Posterior vena cava (tissue), 2 donors: ENCODE results near the gene MAN1C1. TPM values are rescaled to one million over a fixed set of nuclear protein-coding genes. Genes with fewer than 3 reads are reported as not detected.

Experiments used
- DNase-seq: peaks from one replicate; pipeline ENCODE4 v3.0.0-alpha.2; 2020; ENCODE audit warnings: low spot score
- intact Hi-C, 2 donors: fragments of 100-400 bp; cut with DNase I; formaldehyde crosslinking; loops; one replicate each; pipeline versions ENCODE4 v1.14.1 to v1.14.2; 2022 to 2023
- total RNA-seq, 2 donors: library from RNA; stranded (reverse); fragmentation: NEBNext Ultra II Directional; extraction: Animal tissue kit (Norgen Biotek cat#: 25700); gene quantifications; one replicate each; pipeline ENCODE4 v1.2.1, GENCODE V29; 2021
- donor health status: DM: yes; HTN: yes; CAD: no.
- donor health status: DM: yes; HTN: yes; CAD: no.

The MAN1C1 gene
- total RNA-seq, 2 donors from 2014 or later, result 15.0 to 29.4 TPM

DNA sequence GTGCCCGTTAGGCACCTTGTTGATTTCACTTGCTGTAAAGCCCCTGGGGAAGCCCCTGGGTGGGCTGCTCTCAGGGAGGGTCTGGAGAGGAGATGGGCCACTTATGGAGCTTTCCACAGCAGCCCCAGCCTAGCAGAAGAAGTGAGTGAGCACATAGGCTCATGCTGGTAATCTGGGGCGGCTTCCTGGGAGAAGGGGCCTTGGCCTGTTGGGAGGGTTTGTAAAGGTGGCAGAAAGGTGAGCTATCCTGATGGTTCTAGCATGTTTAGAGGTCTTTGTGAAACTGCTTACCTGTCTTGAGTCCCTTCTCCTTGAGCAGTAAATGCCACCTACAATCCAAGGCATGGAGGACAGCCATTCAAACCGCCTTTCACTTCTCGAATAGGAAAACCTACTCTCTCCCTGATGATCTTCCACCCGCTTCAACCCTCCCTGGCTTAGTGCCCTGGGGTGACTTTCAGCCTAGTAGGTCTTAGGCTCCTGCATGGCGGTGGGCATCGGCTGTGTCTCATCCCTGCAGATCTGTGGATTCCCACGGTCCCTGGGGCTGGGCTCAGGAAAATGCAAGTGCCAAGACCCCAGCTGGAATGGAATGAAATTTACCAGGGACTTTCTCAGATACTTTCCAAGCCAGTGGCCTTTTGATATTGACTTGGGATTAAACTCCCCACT is 95.8 kb downstream of the MAN1C1 start:
- intact Hi-C loops, result no loop called here
- peak; percentile 31 for DNase-seq

DNA sequence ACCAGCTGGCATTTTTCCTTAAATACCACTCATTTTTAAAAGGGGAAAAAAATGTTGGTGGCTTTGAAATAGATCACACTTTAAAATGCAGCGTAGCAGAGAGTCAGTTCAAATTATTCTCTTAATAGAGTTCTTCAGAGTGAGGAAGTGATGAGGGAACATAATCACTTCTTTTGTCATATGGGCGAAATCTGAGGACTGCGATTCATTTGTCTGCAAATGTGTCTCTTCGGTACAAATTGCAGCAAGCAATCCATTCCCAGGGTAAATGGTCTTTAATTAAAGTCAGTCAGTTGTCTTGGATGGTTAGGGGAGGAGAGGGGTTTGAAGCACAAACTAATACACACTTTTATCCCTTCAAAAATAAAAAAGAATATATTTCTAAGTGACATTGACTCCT is 97.4 kb downstream of the MAN1C1 start:
- DNase-seq, result no peak
- intact Hi-C loops, result no loop called here

GRCh38 chr1:25714372-25714931 is 97.9 kb downstream of the MAN1C1 start:
- intact Hi-C loops, result no loop called here

GRCh38 chr1:25715888-25716287 is 99.3 kb downstream of the MAN1C1 start:
- DNase-seq, result peak; percentile 20
- intact Hi-C loops, result no loop called here

More at GRCh38 chr1:25714372-25714931, 97.9 kb downstream of the MAN1C1 start:
- DNase-seq, result no peak

DNA sequence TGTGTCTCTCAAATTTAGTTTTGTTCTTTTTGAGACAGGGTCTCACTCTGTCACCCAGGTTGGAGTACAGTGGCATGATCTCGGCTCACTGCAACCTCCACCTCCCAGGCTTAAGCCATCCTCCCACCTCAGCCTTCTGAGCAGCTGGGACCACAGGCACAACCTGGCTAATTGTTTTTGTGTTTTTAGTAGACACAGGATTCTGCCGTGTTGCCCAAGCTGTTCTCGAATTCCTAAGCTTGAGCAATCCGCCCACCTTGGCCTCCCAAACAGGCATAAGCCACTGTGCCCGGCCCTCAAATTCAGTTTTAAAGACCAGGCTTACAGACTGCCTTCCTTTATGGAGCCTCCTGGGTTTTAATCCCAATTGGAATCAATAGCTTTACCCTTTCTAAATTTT is 99.7 kb downstream of the MAN1C1 start:
- intact Hi-C loops, result no loop called here
- peak; percentile 38 for DNase-seq

DNA sequence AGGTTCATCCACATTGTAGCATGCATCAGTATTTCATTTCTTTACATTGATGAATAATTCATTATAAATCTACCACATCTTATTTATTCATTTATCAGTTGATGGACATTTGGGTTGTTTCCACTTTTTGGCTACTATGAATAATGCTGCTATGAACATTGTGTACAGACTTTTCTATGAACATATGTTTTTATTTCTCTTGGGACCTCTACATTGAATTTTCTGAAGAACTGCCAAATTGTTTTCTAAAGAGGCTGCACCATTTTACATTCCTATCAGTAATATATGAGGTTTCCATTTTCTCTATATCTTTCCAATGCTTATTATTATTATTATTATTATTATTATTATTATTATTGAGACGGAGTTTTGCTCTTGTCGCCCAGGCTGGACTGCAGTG is 102.1 kb downstream of the MAN1C1 start:
- no peak for DNase-seq
- intact Hi-C loops, result no loop called here

DNA sequence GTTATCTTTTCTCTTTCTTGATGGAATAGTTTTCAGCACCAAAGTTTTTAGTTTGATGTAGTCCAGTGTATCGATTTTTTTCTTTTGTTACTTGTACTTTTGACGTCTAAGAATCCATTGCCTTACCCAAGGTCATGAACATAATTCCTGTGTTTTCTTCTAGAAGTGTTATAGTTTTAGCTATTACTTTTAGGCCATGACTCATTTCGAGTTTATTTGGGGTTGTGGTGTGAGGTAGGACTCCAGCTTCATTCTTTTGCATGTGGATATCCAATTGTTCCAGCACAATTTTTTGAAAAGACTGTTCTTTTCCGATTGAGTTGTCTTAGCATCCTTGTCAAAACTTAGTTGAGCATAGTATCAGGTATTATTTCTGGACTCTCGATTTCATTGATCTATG is 104.0 kb downstream of the MAN1C1 start:
- intact Hi-C loops, result no loop called here
- no peak for DNase-seq

DNA sequence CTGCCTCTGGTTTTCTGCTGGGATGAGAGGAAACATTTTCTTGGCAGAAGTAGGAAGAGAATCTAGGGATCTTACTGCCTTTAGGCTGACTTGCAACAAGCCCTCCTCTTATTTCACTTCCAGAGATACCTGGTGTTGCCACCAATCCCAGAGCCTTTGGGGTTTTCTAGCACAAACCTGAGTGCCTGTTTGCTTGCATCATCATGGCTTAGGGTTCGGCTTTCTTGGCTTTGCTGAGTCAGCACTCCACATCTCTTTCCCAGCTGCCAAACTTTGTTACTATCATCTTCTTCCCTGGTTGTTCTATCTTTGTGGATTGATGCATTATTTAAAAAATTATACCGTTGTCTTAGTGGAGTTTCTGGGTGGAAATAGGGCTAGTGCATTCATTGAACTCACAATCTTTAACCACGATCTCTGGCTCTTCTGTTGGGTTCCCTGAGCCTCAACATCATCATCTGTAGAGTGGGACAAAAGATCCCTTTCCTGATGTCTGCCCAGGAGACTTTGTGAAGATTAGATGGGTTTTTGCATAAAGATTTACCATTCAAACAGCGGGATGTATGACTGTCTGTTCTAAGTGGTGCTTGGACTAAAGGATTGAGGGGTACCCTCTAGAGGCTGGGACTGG is 106.8 kb downstream of the MAN1C1 start:
- intact Hi-C loops, result no loop called here
- DNase-seq, result no peak

- intact Hi-C loops, result no loop called here
- DNase-seq, result peak; percentile 37
Observed at GRCh38 chr1:25724201-25724600, 107.6 kb downstream of the MAN1C1 start.

GRCh38 chr1:25724966-25725365 is 108.4 kb downstream of the MAN1C1 start:
- no peak for DNase-seq
- intact Hi-C loops, result no loop called here

DNA sequence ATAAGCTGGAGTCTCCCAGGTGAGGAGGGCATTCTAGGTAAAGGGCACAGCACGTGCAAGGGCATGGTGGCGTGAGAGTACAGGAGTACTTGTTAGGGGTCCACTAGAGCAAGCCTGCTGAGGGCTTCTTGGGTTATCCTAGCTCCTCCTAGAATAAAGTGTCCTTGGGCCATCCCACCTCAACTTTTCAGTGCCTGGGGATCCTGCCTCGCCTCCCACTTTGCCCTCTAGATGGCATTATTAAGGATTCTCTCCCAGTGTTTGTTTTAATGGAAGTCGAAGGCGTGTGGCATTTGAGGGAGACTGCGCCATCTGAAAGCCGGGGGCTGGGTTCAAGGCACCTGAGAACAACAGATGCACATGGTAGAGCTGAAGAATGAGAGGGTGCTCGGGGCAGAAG is 108.9 kb downstream of the MAN1C1 start:
- peak; percentile 29 for DNase-seq
- intact Hi-C loops, result no loop called here

GRCh38 chr1:25727088-25727487 is 110.5 kb downstream of the MAN1C1 start:
- DNase-seq, result no peak
- intact Hi-C loops, result no loop called here

- DNase-seq, result peak; percentile 88
- intact Hi-C loops, result loop anchor here in 1 of 2 donors (1.0 kb wide), 1 partner anchor 46 kb away; no protein-coding TSS in a partner anchor
Observed at GRCh38 chr1:25727635-25728286, 111.2 kb downstream of the MAN1C1 start.

GRCh38 chr1:25728301-25728935 is 111.8 kb downstream of the MAN1C1 start:
- intact Hi-C loops, result loop anchor here in 1 of 2 donors (1.0 kb wide), 1 partner anchor 47 kb away; no protein-coding TSS in a partner anchor
- peak; percentile 19 for DNase-seq

DNA sequence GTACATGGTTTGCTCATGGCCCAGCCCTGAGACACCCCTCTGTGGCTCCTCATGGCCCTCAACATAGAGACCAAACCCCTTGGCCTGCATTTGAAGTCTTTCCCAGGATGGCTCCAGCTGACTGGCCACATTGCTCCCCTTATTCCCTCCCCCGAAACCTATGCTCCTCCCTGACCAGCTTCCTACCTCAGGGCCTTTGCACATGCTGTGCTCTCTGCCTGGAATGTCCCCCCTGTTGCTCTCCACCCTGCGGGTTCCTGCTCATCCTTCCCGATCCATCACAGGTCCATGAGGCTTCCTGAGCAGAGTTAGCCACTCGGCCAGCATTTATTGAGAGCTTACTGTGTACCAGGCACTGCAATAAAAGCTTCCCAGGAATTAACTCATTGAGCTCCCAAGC is 112.5 kb downstream of the MAN1C1 start:
- DNase-seq, result peak; percentile 16

GRCh38 chr1:25729790-25730644 is 113.4 kb downstream of the MAN1C1 start:
- peak; percentile 57 for DNase-seq
- intact Hi-C loops, result no loop called here

More for the DNA sequence above, 112.5 kb downstream of the MAN1C1 start:
- intact Hi-C loops, result no loop called here

- DNase-seq, result no peak
- intact Hi-C loops, result no loop called here
Observed at GRCh38 chr1:25731148-25731547, 114.6 kb downstream of the MAN1C1 start.

DNA sequence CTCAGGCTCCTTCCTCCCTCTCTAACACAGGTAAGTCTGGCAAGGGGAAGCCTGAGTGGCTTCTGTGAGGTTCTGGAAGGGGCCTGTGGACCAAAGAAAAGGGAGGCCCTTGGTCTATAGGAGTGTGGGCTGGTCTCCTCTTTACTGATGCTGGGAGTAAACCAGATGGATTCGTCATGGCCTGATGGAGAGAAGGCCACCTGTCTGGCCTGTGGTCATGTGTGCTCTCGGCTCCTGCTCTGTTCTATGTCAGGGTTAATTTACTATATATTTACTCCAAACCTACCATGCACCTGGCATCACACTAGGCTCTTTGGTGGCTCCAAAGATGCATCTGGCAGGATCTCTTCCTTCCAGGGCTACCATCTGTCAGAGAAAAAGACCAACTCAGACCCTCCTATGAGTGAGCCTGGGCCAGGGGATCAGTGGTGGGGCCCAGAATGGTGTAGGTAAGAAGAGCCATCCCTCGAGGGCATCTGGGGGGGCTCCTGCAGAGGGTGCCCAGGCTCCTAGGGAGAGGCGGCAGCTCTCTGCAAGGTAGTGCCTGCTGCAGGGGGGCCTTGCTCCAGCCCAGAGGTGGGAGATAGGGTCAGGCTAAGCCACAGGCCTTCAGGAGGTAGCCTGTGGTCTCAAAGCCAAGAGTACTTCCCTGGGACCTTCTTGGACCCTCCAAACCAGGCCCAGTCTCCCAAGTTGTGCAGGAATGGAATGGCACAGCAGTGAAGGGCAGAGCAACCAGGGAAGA is 115.2 kb downstream of the MAN1C1 start:
- intact Hi-C loops, result no loop called here
- DNase-seq, result peak; percentile 38
